NCI-H1417 (cell line): Measurements from ENCODE around the gene DGKQ.
A peak's percentile ranks its signal among the peaks of the same experiment; 100 is the strongest.

Experiments
- DNase-seq, 3 experiments: peaks; one replicate each; lab custom pipeline; 2025; lab: John Stamatoyannopoulos, UW

Gene DGKQ

GRCh38 chr4:961351-962230 lies 11.8 kb downstream of the DGKQ start:
- peak in 1 of 3 experiments; percentile 58 for DNase-seq

DNA sequence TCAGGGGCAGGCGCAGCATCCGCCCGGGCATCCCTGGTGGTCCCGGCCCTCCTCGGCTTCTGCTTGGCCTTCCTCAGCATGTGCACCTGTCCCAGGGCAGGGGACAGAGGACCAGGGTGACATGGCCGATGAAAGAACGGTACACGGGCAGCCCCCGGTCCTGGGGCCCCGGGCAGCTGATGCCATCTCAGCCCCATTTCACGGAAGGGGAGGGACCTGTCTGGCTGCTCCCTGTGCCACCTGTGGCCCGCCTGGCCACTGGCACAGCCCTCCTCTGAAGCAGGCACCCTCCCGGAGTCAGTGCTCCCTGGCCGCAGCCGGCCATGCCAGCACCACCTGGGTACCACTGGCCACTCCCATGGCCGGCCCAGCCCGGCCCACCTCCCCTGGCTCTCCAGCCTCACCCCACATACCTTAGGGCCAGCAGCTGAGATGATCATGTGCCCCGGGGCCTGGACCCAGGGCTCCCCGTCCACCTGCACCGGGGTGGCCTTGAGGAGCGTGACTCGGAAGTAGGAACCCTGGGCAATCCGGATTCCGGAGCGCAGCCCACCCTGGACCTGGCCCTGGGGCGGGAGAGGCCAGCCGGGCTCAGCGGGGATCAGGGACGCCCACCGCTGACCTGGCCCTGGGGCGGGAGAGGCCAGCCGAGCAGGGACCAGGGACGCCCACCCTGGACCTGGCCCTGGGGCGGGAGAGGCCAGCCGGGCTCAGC lies 12.6 kb downstream of the DGKQ start:
- DNase-seq, result no peak

- no peak for DNase-seq
Observed at GRCh38 chr4:960140-960635, 13.2 kb downstream of the DGKQ start.

DNA sequence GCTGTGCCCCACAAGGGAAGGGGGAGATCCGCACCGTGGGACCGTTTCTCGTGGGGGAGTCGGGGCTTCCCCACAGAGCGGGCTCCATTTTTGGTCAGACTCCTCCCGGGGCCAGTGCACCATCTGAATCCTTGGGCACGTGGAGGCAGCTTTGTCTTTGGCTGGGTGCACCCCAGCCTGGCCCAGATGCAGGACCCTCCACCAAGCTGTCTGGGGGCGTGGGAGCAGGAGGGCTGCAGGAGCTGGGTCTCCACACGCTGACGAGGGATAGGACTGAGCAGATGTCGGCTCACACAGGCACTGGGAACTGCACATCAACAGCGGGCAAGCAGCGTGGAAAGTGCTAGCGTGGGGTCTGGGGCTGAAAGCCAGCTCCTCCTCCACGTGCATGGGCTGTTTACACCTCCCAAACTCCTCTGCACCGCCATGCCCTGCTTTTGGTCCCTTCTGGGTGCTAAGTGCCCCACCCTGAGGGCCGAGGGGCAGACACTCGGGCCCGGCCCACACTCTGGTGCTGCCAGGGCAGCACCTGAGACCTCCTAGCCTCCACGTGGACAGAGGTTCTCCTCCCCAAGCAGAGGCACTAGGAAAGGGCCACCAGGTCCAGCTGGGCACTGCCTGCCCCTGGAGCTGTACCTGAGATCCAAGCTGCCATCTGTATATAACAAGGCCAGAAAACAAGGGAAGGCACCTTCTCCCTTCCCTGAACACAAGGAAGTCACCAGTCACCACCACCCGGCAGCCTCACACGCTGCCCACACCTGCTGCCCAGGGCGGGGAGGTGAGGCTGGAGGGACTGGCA lies 13.8 kb downstream of the DGKQ start:
- DNase-seq, result no peak

DNA sequence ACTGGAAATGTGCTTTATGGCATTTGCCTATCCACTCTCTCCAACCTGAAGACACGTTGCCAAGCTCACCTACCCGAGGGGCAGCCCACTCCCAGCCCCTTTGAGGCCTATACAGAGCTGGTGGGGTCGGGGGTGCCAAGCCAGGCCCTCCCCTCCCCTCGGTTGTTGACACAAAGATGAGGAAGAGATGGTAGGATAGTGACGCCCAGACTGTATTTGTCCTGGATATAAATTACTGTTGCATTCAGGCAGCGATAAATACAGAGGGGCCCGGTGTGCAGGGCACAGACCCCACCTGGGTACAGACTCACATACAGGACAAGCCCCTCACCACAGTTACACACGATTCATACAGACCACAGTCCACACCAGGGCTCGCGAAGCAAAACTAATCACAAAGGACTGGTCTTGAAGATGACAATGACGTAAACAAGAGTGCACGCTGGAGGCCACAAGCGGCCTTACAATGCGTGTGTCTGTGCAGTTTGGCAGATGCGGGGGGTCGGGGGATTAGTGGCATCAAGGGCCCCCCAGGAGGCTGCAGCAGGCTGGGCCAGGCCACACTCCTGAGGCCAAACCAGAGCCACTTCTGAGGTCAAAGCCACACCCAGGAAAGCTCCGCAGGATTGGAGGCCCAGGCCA lies 14.6 kb downstream of the DGKQ start:
- no peak for DNase-seq

GRCh38 chr4:958314-958665 lies 15.1 kb downstream of the DGKQ start:
- DNase-seq, result no peak

GRCh38 chr4:957581-958313 lies 15.6 kb downstream of the DGKQ start:
- no peak for DNase-seq

DNA sequence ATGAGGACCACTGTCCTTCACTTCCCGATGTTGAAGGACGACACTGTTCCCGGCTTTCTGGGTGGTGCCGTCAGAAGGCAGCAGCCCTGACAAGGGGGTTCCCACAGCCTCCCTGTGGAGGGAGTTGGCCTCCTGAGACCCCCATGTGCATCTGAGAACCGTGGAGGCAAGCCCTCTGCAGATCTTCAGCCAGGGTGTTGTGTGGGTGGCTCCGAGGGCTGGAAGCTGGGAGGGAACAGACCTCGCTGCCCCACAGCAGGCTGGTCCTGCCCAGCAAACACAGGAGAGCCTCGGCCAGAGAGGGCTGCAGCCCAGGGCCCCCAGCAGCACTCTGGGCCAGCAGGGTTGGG lies 16.2 kb downstream of the DGKQ start:
- DNase-seq, result no peak

DNA sequence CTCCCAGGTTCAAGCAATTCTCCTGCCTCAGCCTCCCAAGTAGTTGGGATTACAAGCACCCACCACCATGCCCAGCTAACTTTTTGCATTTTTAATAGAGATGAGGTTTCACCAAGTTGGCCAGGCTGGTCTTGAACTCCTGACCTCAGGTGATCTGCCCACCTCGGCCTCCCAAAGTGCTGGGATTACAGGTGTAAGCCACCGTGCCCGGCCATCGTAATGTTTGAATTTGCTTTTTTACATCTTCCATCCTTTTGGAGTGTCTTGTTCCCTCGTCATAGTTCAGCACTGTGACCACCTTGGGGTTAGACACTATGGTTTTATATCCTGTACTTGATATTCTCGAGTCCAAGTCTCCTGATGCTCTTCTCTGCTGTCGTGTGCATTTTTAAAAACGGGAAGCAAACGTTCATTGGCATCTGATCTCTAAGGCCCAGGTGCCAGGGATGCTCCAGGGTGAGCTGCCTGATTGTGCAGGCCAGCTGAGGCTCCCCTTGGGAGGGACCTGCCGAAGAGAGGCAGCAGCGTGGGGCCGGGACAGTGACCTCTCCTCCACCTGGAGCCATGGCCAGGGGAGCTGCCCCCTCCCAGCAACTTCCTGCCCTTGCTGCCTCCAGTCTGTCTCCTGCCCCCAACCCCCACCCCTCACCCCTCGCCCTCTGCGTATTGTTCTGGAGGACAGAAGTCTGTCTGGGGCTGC lies 16.7 kb downstream of the DGKQ start:
- no peak for DNase-seq

DNA sequence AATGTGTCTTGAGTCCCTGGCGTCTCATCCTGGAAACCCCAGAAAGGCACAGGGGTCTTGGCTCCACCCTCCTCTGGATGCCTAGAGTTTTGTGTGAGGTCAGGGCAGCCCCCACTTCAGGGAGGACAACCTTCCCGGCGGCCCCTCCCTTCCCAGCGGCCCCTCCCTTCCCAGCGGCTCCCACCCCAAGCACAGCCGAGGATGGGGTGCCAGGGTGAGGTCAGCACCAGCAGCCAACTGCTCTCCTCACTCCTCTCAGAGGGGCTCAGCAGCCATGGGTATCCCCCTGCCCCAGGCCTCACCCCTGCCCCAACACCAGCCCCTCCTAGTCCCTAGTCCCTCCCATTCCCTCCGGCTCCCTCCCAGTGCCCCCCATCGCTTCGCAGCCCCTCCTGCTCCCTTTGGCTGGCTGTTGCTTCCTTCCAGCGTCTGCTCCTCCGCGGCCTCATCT lies 17.4 kb downstream of the DGKQ start:
- DNase-seq, result no peak

- DNase-seq, result no peak
Observed at GRCh38 chr4:955161-955921, 18.0 kb downstream of the DGKQ start.

GRCh38 chr4:954211-955020 lies 19.0 kb downstream of the DGKQ start:
- DNase-seq, result no peak

DNA sequence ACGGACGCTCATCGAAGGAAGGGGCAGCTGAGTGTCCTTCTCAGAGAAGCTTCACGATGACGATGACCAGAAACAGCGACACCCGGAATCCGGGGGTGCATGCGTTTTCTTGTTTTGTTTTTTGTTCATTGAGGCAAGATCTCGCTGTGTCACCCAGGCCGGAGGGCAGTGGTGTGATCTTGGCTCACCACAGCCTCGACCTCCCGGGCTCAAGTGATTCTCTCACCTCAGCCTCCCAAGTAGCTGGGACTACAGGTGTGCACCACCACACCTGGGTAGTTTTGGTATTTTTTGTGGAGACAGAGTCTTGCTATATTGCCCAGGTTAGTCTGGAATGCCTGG lies 19.8 kb downstream of the DGKQ start:
- DNase-seq, result no peak

- no peak for DNase-seq
Observed at GRCh38 chr4:952881-953573, 20.3 kb downstream of the DGKQ start.

DNA sequence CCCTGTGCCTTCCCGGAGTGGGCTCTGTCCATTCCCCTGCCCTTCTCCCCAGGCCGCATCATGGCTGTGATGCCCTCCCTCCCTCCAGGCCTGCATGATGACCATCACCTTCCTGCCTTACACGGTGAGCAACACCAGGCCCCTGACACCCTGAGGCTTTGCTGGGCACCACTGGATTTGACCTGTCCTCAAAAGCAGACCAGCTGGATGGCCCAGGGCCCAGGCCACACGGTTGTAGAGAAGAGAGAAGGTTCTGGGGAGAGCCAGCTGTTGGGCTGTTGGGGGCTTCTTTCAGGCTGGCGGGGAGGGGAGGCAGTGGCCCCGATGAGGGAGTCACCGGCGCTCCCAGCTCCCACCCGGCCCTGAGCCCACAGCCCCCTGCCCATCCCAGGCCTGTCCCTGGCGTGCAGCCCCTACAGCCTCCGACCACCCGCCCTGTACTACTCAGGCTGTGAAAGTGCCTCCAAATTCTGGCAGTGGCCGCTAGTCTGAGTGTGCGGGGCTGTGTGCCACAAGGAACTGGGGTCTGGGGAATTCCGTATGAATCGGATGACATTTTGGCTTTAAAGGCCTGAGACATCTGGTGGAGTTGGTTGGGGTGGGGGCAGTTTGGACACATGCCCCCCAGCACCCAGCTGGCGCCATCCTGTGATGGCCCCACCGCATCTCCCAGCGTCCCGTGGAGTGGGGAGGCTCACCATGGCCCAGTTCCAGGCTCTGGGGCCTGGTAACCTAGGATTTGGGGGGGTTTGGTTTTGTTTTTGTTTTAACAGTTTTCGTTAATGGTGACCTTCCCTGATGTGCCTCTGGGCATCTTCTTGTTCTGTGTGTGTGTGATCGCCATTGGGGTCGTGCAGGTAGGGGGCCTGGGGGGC lies 21.5 kb downstream of the DGKQ start:
- no peak for DNase-seq

GRCh38 chr4:951186-951585 lies 22.2 kb downstream of the DGKQ start:
- DNase-seq, result no peak
